RWPE2 (cell line): Measurements from ENCODE around the gene GPATCH2.

Experiments used
- ATAC-seq: fragments of 200-7000 bp; cut with Tn5 transposase; 3 replicates; pipeline ENCODE4 v1.9.1; 2021; ENCODE audit warnings: low read depth
- DNase-seq: peaks from one replicate; pipeline ENCODE4 v3.0.0-alpha.2; 2020; ENCODE audit warnings: low spot score
- H3K27ac ChIP-seq: fragments of 450-650 bp; 2 replicates; pipeline ENCODE4 v1.5.1; 2017; ENCODE audit warnings: mild to moderate bottlenecking; ENCODE audit not compliant: poor library complexity, severe bottlenecking
- H3K27me3 ChIP-seq: fragments of 250-450 bp; sonication (Bioruptor Pico); 2 replicates; pipeline ENCODE4 v1.5.1; 2021; ENCODE audit warnings: mild to moderate bottlenecking, moderate library complexity; ENCODE audit not compliant: insufficient read depth, poor library complexity, severe bottlenecking
- H3K36me3 ChIP-seq: fragments of 250-450 bp; sonication (Bioruptor Pico); 2 replicates; pipeline ENCODE4 v1.5.1; 2020; ENCODE audit warnings: low read depth, mild to moderate bottlenecking, moderate library complexity
- H3K4me1 ChIP-seq: fragments of 250-450 bp; sonication (Bioruptor Pico); 2 replicates; pipeline ENCODE4 v1.5.1; 2021; ENCODE audit warnings: mild to moderate bottlenecking, moderate library complexity; ENCODE audit not compliant: insufficient read depth, poor library complexity, severe bottlenecking
- H3K4me3 ChIP-seq: fragments of 250-450 bp; sonication (Bioruptor Pico); 2 replicates; pipeline ENCODE4 v1.5.1; 2021; ENCODE audit warnings: mild to moderate bottlenecking, moderate library complexity; ENCODE audit not compliant: severe bottlenecking
- H3K9me3 ChIP-seq: fragments of 250-450 bp; sonication (Bioruptor Pico); 2 replicates; pipeline ENCODE4 v1.5.1; 2021; ENCODE audit warnings: mild to moderate bottlenecking, moderate library complexity; ENCODE audit not compliant: severe bottlenecking
- TF ChIP-seq, protein P1 (sequence below): fragments of 450-650 bp; IDR thresholded peaks from one replicate; pipeline ENCODE4 v1.5.1; 2017; ENCODE audit warnings: mild to moderate bottlenecking, moderate library complexity; ENCODE audit not compliant: poor library complexity, severe bottlenecking

Gene GPATCH2

DNA sequence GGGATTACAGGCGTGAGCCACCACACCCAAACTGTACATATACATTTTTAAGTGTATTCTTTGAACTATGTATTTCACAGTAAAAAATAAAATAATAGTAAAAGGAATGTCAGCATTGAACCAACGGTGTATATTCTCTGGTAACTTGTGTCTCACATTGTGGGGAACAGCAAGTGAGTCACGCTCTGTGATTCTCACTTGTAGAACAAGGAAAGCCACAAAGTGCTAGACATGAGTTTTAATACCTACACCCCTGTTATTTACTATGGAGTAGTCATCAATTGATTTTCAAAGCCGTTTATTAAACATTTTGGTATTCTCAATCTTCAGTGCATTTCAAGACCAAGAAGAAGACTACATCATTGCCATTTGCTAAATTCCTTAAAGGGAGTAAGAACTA, 197.2 kb downstream of the GPATCH2 start:
- TF ChIP-seq, protein P1, sequence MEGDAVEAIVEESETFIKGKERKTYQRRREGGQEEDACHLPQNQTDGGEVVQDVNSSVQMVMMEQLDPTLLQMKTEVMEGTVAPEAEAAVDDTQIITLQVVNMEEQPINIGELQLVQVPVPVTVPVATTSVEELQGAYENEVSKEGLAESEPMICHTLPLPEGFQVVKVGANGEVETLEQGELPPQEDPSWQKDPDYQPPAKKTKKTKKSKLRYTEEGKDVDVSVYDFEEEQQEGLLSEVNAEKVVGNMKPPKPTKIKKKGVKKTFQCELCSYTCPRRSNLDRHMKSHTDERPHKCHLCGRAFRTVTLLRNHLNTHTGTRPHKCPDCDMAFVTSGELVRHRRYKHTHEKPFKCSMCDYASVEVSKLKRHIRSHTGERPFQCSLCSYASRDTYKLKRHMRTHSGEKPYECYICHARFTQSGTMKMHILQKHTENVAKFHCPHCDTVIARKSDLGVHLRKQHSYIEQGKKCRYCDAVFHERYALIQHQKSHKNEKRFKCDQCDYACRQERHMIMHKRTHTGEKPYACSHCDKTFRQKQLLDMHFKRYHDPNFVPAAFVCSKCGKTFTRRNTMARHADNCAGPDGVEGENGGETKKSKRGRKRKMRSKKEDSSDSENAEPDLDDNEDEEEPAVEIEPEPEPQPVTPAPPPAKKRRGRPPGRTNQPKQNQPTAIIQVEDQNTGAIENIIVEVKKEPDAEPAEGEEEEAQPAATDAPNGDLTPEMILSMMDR = no peak
- no peak overlapping the region for H3K27ac ChIP-seq
- no peaks in the 10 kb centered on the region for H3K27me3 ChIP-seq
- ATAC-seq (no peak), DNase-seq (no peak)
- no peaks in the 10 kb centered on the region for H3K4me1 ChIP-seq
- H3K36me3 ChIP-seq = no peaks in the 10 kb centered on the region
- H3K4me3 ChIP-seq = no peak overlapping the region
- H3K9me3 ChIP-seq = no peaks in the 10 kb centered on the region

DNA sequence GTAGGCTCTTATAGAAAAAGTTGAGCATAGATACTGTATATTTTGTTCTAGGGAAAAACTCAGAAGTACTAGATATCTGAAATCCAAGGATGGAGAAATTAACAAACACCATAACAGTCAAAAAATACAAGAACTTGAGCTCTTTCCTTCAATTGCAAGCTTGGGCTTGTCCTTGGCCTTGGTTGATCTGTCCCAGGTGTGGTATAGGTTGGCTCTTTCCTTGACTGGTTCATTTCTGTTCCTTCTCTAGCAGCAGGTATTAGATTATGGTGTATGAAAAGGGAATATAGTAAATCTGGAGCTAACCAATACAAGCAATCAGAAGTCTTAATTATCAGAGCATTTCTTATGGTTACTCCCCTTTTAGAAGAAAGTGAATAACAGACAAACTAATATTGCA, 198.6 kb downstream of the GPATCH2 start:
- TF ChIP-seq, protein P1 = no peak
- H3K27me3 ChIP-seq = no peaks in the 10 kb centered on the region
- H3K4me3 ChIP-seq = no peak overlapping the region
- no peaks in the 10 kb centered on the region for H3K36me3 ChIP-seq
- no peaks in the 10 kb centered on the region for H3K4me1 ChIP-seq
- DNase-seq = no peak
- ATAC-seq = no peak
- no peak overlapping the region for H3K27ac ChIP-seq
- no peaks in the 10 kb centered on the region for H3K9me3 ChIP-seq

DNA sequence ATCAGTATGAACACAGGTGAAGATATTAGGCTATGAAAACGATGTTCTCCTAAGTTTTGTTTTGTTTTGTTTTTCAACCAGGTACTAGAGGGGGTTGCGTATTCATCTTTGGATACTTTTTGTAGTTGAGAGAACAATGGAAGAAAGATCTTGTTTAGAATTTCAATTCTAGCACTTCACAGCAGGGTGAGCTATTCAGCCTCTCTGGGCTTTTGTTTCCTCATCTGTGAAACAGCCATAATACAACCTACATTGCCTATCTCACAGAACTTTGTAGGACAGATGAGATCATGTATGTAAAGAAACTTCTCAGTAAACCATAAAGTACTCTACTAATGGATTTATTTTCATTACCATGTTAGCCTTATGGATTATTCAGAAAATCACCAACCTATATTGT, 199.5 kb downstream of the GPATCH2 start:
- Histone ChIP-seq H3K27ac (no peak overlapping the region), H3K4me3 (no peak overlapping the region), H3K4me1 (no peaks in the 10 kb centered on the region), H3K27me3 (no peaks in the 10 kb centered on the region), H3K36me3 (no peaks in the 10 kb centered on the region), H3K9me3 (no peaks in the 10 kb centered on the region)
- no peak for DNase-seq
- TF ChIP-seq, protein P1 = no peak
- ATAC-seq = no peak

DNA sequence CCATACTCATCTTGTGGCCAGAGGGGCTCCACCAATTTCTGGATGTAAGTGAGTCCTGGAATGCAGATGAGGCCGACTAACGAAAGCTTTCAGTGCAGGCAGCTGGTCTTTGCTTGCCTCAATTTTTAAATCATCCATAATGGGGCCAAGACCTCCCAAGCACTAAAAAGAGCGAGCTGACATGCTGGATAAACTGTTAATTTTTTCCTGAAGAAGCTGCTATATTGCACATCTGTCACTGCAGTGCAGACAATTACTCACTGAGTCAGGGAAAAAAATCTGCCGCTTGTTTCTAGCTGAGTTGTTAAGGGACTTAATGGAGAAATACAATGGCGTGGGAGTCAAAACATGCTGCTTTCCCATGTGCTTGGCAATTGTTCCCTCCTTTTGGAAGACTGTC, 205.5 kb downstream of the GPATCH2 start:
- no peak overlapping the region for H3K4me3 ChIP-seq
- H3K27ac ChIP-seq = no peak overlapping the region
- H3K36me3 ChIP-seq = no peaks in the 10 kb centered on the region
- no peaks in the 10 kb centered on the region for H3K27me3 ChIP-seq
- H3K4me1 ChIP-seq = no peaks in the 10 kb centered on the region
- ATAC-seq = no peak
- no peaks in the 10 kb centered on the region for H3K9me3 ChIP-seq
- TF ChIP-seq, protein P1 = no peak
- no peak for DNase-seq

DNA sequence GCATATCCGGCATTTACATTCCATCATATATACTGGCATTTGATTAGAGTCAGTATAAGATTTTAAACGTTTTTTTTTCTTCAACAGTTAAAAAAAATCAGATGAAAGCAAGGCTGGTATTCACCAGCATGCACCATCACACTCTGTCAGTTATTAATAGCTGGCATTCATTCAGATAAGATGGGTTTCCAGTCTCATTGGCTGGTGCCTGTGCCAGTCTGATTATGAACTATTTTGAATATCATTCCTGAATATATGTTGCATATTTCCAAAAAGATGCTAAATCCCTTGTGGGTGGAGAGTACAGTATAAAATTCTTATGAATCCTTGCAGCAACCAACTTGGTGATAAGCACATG, 211.7 kb downstream of the GPATCH2 start:
- Histone ChIP-seq H3K9me3 (no peaks in the 10 kb centered on the region), H3K36me3 (no peaks in the 10 kb centered on the region), H3K27me3 (no peaks in the 10 kb centered on the region), H3K4me3 (no peak overlapping the region), H3K4me1 (no peaks in the 10 kb centered on the region), H3K27ac (no peak overlapping the region)
- DNase-seq = no peak
- ATAC-seq = no peak
- TF ChIP-seq, protein P1 = no peak
